Keratinocyte (primary cell): ENCODE results near the gene QPCT. TPM values are rescaled to one million over a fixed set of nuclear protein-coding genes. Genes with fewer than 3 reads are reported as not detected.

Experiments
- DNase-seq: peaks from one replicate; pipeline ENCODE4 v3.0.0-alpha.2; 2011; ENCODE audit warnings: low read depth, missing footprints, low spot score
- FAIRE-seq: peaks from 2 replicates; lab custom pipeline; 2011; peaks lifted over from hg19 to GRCh38; lab: Jason Lieb, UNC
- H2AFZ ChIP-seq: 2 replicates; pipeline ENCODE4 v1.6.0; 2012; ENCODE audit warnings: low read length, control low read depth, inconsistent platforms; ENCODE audit not compliant: control insufficient read depth
- H3K27ac ChIP-seq: 2 replicates; pipeline ENCODE4 v1.5.1; 2011; ENCODE audit warnings: low read length; ENCODE audit not compliant: control insufficient read depth, insufficient read depth
- H3K27me3 ChIP-seq: 3 replicates; pipeline ENCODE4 v1.6.0; 2011; ENCODE audit warnings: low read length; ENCODE audit not compliant: control insufficient read depth, insufficient read depth; ENCODE audit errors: extremely low read depth
- H3K36me3 ChIP-seq, 2 experiments: 2 replicates in 1 of 2; 3 replicates in 1 of 2; pipeline ENCODE4 v1.5.1; 2011; ENCODE audit warnings: low read length in 2 of 2, mild to moderate bottlenecking in 1 of 2; ENCODE audit not compliant: control insufficient read depth in 2 of 2, insufficient read depth in 2 of 2; ENCODE audit errors: extremely low read depth in 1 of 2
- H3K4me1 ChIP-seq: 3 replicates; pipeline ENCODE4 v1.5.1; 2011; ENCODE audit warnings: low read length; ENCODE audit not compliant: control insufficient read depth, insufficient read depth; ENCODE audit errors: extremely low read depth
- H3K4me2 ChIP-seq: 3 replicates; pipeline ENCODE4 v1.6.0; 2011; ENCODE audit warnings: low read depth, low read length; ENCODE audit not compliant: control insufficient read depth, insufficient read depth; ENCODE audit errors: extremely low read depth
- H3K4me3 ChIP-seq, 3 experiments: fragments of 200-600 bp in 1 of 3; sonication (generic) in 1 of 3; 2 replicates in 2 of 3; 3 replicates in 1 of 3; pipeline ENCODE4 v1.5.1; 2011 to 2016; ENCODE audit warnings: low read length in 3 of 3, mild to moderate bottlenecking in 3 of 3, control low read depth in 2 of 3, inconsistent platforms in 1 of 3, low read depth in 1 of 3, mixed read lengths in 1 of 3, mixed run types in 1 of 3, moderate library complexity in 1 of 3; ENCODE audit not compliant: control insufficient read depth in 2 of 3, insufficient read depth in 2 of 3; ENCODE audit errors: extremely low read depth in 1 of 3
- H3K79me2 ChIP-seq: 2 replicates; pipeline ENCODE4 v1.6.0; 2012; ENCODE audit warnings: low read length; ENCODE audit not compliant: control insufficient read depth, insufficient read depth
- H3K9ac ChIP-seq: 3 replicates; pipeline ENCODE4 v1.6.0; 2011; ENCODE audit warnings: low read length; ENCODE audit not compliant: control insufficient read depth, insufficient read depth; ENCODE audit errors: extremely low read depth
- H3K9me1 ChIP-seq: 3 replicates; pipeline ENCODE4 v1.6.0; 2011; ENCODE audit warnings: low read length; ENCODE audit not compliant: control insufficient read depth, insufficient read depth; ENCODE audit errors: extremely low read depth
- H3K9me3 ChIP-seq: 2 replicates; pipeline ENCODE4 v1.5.1; 2012; ENCODE audit warnings: low read depth, low read length; ENCODE audit not compliant: control insufficient read depth
- H4K20me1 ChIP-seq: 3 replicates; pipeline ENCODE4 v1.6.0; 2011; ENCODE audit warnings: low read length; ENCODE audit not compliant: control insufficient read depth, insufficient read depth; ENCODE audit errors: extremely low read depth
- CTCF ChIP-seq, 3 experiments: IDR thresholded peaks in 1 of 3; conservative IDR thresholded peaks in 1 of 3; optimal IDR thresholded peaks in 1 of 3; 2 replicates in 2 of 3; 3 replicates in 1 of 3; pipeline versions ENCODE3 to v1.5.1; 2011; ENCODE audit warnings: low read length in 3 of 3, mild to moderate bottlenecking in 3 of 3, moderate library complexity in 2 of 3, control low read depth in 1 of 3, inconsistent platforms in 1 of 3; ENCODE audit not compliant: insufficient read depth in 2 of 3; ENCODE audit errors: extremely low read depth in 1 of 3
- EZH2 ChIP-seq: IDR thresholded peaks from one replicate; pipeline ENCODE4 v1.6.1; 2012; ENCODE audit warnings: inconsistent platforms, mild to moderate bottlenecking, low read length, moderate library complexity
- dilution Hi-C: fragments of 300-500 bp; cut with MboI; formaldehyde crosslinking; loops from one replicate; pipeline ENCODE4 v1.7.0; 2020; ENCODE audit warnings: low sequenced_read_pairs; ENCODE audit not compliant: extremely low pct_ligation_motif_present
- polyA plus RNA-seq, 5 experiments: library from polyadenylated mRNA; depleted of rRNA in 3 of 5; stranded (reverse) in 3 of 5; stranded (forward) in 1 of 5; unstranded in 1 of 5; fragments of >200 nt; gene quantifications; 1 replicate in 1 of 5; 2 replicates in 3 of 5; 3 replicates in 1 of 5; pipeline versions ENCODE4 v1.2.1 to v1.2.3, GENCODE V29; 2011 to 2012; ENCODE audit warnings: missing spikeins in 2 of 5, low read depth in 1 of 5, low replicate concordance in 1 of 5

QPCT gene
- polyA plus RNA-seq, 1 donor (not counting 4 experiments of a cell fraction or from before 2014, with no cell fraction given) = 11.6 TPM

- H3K9me3 ChIP-seq = no peaks in the 10 kb centered on the region
- no peak overlapping the region for H3K9ac ChIP-seq
- no peaks in the 10 kb centered on the region for H3K79me2 ChIP-seq
- FAIRE-seq (no peak), DNase-seq (no peak)
- H3K27me3 ChIP-seq = no peaks in the 10 kb centered on the region
- no peak for TF ChIP-seq CTCF (optimal IDR thresholded peaks at IDR 0.05 in 1 of 3, IDR thresholded peaks at IDR 0.05 in 1 of 3, conservative IDR thresholded peaks at IDR 0.05 in 1 of 3; ENCODE audit: extremely low read depth in 1 of 3, insufficient read depth in 2 of 3, low read length in 3 of 3)
- no peak for TF ChIP-seq EZH2
- H3K4me1 ChIP-seq = peaks cover 17% of the 10 kb centered on the region
- no peaks in the 10 kb centered on the region for H4K20me1 ChIP-seq
- dilution Hi-C loops = no loop called here
- peak overlapping the region; percentile 44 for H3K4me2 ChIP-seq
- H2AFZ ChIP-seq = peak overlapping the region; percentile 24
- peak overlapping the region; percentile 4 for H3K27ac ChIP-seq
- no peaks in the 10 kb centered on the region for H3K9me1 ChIP-seq
- no peaks in the 10 kb centered on the region for H3K36me3 ChIP-seq
- H3K4me3 ChIP-seq = peak overlapping the region in 1 of 3 experiments; percentile 6
These were observed 17.7 kb downstream of the QPCT start for GRCh38 chr2:37361994-37362698.

GRCh38 chr2:37364351-37364750, 19.9 kb downstream of the QPCT start:
- FAIRE-seq (no peak), DNase-seq (no peak)
- Histone ChIP-seq H3K9ac (no peak overlapping the region), H4K20me1 (no peaks in the 10 kb centered on the region), H2AFZ (no peak overlapping the region), H3K79me2 (no peaks in the 10 kb centered on the region), H3K27me3 (no peaks in the 10 kb centered on the region), H3K36me3 (no peaks in the 10 kb centered on the region), H3K9me3 (no peaks in the 10 kb centered on the region), H3K9me1 (no peaks in the 10 kb centered on the region), H3K4me2 (no peak overlapping the region), H3K27ac (no peak overlapping the region), H3K4me1 (peaks cover 17% of the 10 kb centered on the region), H3K4me3 (no peak overlapping the region)
- TF ChIP-seq CTCF (optimal IDR thresholded peaks at IDR 0.05 in 1 of 3, IDR thresholded peaks at IDR 0.05 in 1 of 3, conservative IDR thresholded peaks at IDR 0.05 in 1 of 3; ENCODE audit: extremely low read depth in 1 of 3, insufficient read depth in 2 of 3, low read length in 3 of 3) (no peak), EZH2 (no peak)
- dilution Hi-C loops = no loop called here
